ENCODE data around the gene ADGRB3.

- TF ChIP-seq POLR2A (IDR thresholded peaks at IDR 0.05) (no peak), POLR2AphosphoS5 (IDR thresholded peaks at IDR 0.05) (no peak)
- TF ChIP-seq, protein P1, sequence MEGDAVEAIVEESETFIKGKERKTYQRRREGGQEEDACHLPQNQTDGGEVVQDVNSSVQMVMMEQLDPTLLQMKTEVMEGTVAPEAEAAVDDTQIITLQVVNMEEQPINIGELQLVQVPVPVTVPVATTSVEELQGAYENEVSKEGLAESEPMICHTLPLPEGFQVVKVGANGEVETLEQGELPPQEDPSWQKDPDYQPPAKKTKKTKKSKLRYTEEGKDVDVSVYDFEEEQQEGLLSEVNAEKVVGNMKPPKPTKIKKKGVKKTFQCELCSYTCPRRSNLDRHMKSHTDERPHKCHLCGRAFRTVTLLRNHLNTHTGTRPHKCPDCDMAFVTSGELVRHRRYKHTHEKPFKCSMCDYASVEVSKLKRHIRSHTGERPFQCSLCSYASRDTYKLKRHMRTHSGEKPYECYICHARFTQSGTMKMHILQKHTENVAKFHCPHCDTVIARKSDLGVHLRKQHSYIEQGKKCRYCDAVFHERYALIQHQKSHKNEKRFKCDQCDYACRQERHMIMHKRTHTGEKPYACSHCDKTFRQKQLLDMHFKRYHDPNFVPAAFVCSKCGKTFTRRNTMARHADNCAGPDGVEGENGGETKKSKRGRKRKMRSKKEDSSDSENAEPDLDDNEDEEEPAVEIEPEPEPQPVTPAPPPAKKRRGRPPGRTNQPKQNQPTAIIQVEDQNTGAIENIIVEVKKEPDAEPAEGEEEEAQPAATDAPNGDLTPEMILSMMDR (IDR thresholded peaks at IDR 0.05): no peak
Measured at GRCh38 chr6:68657374-68658139, 22.5 kb downstream of the ADGRB3 start.

All from breast epithelium (tissue), 3 donors.